ENCODE measurements around the gene SERTAD2. TPM values are rescaled to one million over a fixed set of nuclear protein-coding genes. Genes with fewer than 3 reads are reported as not detected.

Gene SERTAD2
- total RNA-seq, 1 donor from 2014 or later = 3.6 TPM

DNA sequence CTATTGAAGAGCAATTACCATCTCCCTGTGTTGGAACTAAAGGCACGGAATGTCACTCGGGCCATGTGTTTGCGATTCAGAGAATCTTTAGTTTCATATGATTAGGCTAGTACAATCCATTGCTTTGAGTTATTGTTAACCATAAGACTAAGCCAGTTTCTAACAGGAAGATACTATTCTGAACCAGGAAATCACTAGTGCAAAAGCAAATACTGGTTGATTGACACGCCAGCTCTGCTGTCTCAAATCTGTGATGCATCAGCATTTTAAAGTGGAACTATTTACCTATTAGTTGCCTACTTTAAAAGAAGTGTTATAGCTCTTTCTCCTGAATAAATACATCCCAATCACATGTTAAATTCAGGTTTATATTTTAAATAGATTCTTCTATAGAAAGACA, 67.7 kb downstream of the SERTAD2 start:
- DNase-seq (ENCODE audit: low read depth in 2 of 2) = peak in 1 of 2 donors; percentile 44

DNA sequence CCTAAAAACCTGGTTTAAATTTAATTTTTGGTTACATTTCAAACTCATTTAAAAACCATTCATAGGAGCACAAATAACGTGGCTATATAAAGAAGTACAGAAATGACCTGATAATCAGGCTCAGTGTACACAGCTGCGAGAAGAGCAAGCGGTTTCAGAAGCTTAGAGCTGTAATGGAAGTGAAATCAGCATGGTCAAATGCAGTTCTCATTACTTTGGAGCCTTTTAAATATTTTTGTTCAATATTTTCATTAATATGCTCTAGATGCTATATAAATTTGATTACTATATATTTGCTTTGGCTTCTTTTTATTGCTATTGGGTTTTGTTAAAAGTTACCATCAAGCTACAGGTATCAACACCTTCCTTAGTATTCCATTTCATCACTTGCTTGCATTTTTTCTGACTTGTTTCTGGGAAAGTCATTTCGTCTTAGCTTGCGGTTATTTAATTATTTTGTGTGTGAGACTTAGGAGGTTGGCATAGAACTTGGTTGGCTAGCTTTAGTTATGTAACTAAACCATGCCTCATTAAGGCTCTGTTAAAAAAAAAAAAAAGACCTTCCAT, 70.9 kb downstream of the SERTAD2 start:
- DNase-seq (ENCODE audit: low read depth in 2 of 2) = no peak

DNA sequence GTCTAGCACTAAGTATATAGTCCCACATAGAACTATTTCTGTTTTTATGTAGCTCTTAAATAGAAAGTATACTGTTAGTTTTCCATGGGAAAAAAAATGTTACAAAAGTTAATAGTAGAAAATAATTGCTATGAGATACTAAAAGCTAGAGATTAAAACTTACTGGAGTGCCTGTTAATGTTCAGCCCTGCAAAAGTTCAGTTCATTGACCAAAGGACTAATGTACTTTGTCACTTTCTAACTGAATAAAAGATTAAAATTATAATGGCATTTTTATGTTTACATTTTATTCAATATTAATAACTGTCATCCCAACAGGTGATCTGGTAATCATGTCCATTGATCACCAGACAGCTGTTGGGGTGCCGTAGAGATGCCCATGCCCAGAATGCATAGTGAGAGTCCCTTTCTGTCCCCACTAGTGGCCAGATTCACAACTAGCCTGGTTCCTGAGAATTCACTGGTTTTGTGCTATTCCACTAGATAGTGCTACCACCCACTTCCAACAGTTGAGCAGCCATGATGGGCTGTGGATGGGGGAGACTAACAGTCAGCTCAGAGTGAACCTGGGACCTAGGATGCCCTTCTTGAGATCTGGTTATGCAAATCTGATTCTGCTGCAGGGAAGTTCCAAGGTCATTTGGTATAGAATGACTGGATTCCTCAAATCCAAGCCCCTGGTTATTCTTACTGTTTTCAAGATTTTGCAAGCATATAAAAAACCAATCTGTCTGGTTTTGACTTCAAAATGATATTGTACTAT, 71.8 kb downstream of the SERTAD2 start:
- no peak for DNase-seq (ENCODE audit: low read depth in 2 of 2)

Other genes starting within 250 kb of the SERTAD2 start
- 2.3 and 3.8 TPM in 2 replicates for gene LGALSL, start 199.8 kb downstream of the SERTAD2 start, total RNA-seq
- 24.8 and 29.0 TPM in 2 replicates for gene AFTPH, start 129.6 kb downstream of the SERTAD2 start, total RNA-seq

Measured in dermis microvascular lymphatic vessel endothelial cell (primary cell).